Panc1 (cell line): ENCODE data around the gene ADAMTS14. TPM values are rescaled to one million over a fixed set of nuclear protein-coding genes. Genes with fewer than 3 reads are reported as not detected.

ENCODE experiments used
- ATAC-seq: fragments of 200-7000 bp; cut with Tn5 transposase; 2 replicates; pipeline ENCODE4 v1.9.1; 2020; ENCODE audit warnings: mild to moderate bottlenecking, moderate library complexity
- BruUV-seq: library from RNA; stranded (reverse); fragments of 400-500 nt; replicated peaks from 2 replicates; lab custom pipeline; 2021; lab: Mats Ljungman, UMichigan
- CTCF ChIA-PET: fragments of 300-600 bp; sonication (Branson Sonifier 250); formaldehyde crosslinking; loops from one replicate; lab custom pipeline; 2022; ENCODE audit warnings: antibody characterized with exemption; lab: Charles Lee
- POLR2A ChIA-PET: fragments of 300-600 bp; sonication (Branson Sonifier 250); formaldehyde crosslinking; loops from one replicate; lab custom pipeline; 2022; ENCODE audit warnings: antibody characterized with exemption; lab: Charles Lee
- DNase-seq: peaks from one replicate; pipeline ENCODE4 v3.0.0-alpha.2; 2010; ENCODE audit warnings: low read depth, low spot score
- H3K27ac ChIP-seq: 2 replicates; pipeline ENCODE4 v1.5.1; 2011; ENCODE audit warnings: mild to moderate bottlenecking, low read length, inconsistent platforms
- H3K27me3 ChIP-seq: fragments of 200-500 bp; sonication (Bioruptor generic); 2 replicates; pipeline ENCODE4 v1.6.0; 2014; ENCODE audit warnings: low read length, inconsistent platforms; ENCODE audit not compliant: control insufficient read depth, insufficient read depth
- H3K36me3 ChIP-seq: fragments of 200-500 bp; sonication (Bioruptor generic); 2 replicates; pipeline ENCODE4 v1.5.1; 2014; ENCODE audit warnings: inconsistent platforms, mild to moderate bottlenecking, low read length, moderate library complexity; ENCODE audit not compliant: control insufficient read depth, insufficient read depth
- H3K4me1 ChIP-seq: 2 replicates; pipeline ENCODE4 v1.5.1; 2011; ENCODE audit warnings: inconsistent platforms, mild to moderate bottlenecking, low read length, moderate library complexity; ENCODE audit not compliant: control insufficient read depth, insufficient read depth
- H3K4me3 ChIP-seq, 2 experiments: 2 replicates each; pipeline ENCODE4 v1.5.1; 2011 to 2012; ENCODE audit warnings: low read depth in 2 of 2, low read length in 2 of 2, mild to moderate bottlenecking in 2 of 2, inconsistent platforms in 1 of 2, moderate library complexity in 1 of 2
- H3K9me3 ChIP-seq: fragments of 200-500 bp; sonication (Bioruptor generic); 2 replicates; pipeline ENCODE4 v1.5.1; 2014; ENCODE audit warnings: low read depth, mild to moderate bottlenecking, inconsistent platforms, low read length, moderate library complexity; ENCODE audit not compliant: control insufficient read depth, insufficient read depth
- CTCF ChIP-seq: fragments of 450-650 bp; IDR thresholded peaks from 2 replicates; pipeline ENCODE4 v1.5.1; 2017; ENCODE audit warnings: mild to moderate bottlenecking
- POLR2AphosphoS5 ChIP-seq: IDR thresholded peaks from 2 replicates; pipeline ENCODE4 v1.6.1; 2012; ENCODE audit warnings: mild to moderate bottlenecking, low read depth, low read length, moderate library complexity
- REST ChIP-seq, 2 experiments: IDR thresholded peaks; 2 replicates each; pipeline ENCODE4 v1.6.1; 2011 to 2012; ENCODE audit warnings: low read depth in 2 of 2, control low read depth in 1 of 2, low read length in 1 of 2, mild to moderate bottlenecking in 1 of 2, moderate library complexity in 1 of 2; ENCODE audit not compliant: insufficient read depth in 1 of 2
- SIN3A ChIP-seq: IDR thresholded peaks from 2 replicates; pipeline ENCODE4 v1.6.1; 2012; ENCODE audit warnings: low read depth, mild to moderate bottlenecking, low read length, moderate library complexity, borderline replicate concordance; ENCODE audit not compliant: insufficient read depth
- TCF7L2 ChIP-seq: IDR thresholded peaks from 2 replicates; pipeline ENCODE4 v1.6.1; 2011; ENCODE audit warnings: mild to moderate bottlenecking, low read depth, low read length, inconsistent platforms
- in situ Hi-C: cut with HindIII; loops from 2 replicates; pipeline ENCODE4 v1.10.0; 2016; ENCODE audit warnings: low sequenced_read_pairs, low pct_unique_long_range_greater_than_20kb
- intact Hi-C: fragments of 100-400 bp; cut with micrococcal nuclease; formaldehyde crosslinking; loops from one replicate; pipeline ENCODE4 v1.10.0; 2022; ENCODE audit not compliant: unreplicated experiment
- total RNA-seq: library from RNA; stranded (reverse); gene quantifications from one replicate; pipeline ENCODE4 v1.2.1, GENCODE V29; 2021; ENCODE audit not compliant: unreplicated experiment

The ADAMTS14 gene
- total RNA-seq, 1 experiment from 2014 or later: 0.67 TPM

GRCh38 chr10:70733051-70733450 lies 60.7 kb downstream of the ADAMTS14 start:
- POLR2A ChIA-PET: no interaction called here
- DNase-seq (no peak), ATAC-seq (no peak)
- no TSS peak for BruUV-seq
- Histone ChIP-seq H3K4me1 (no peaks in the 10 kb centered on the region), H3K36me3 (no peaks in the 10 kb centered on the region), H3K4me3 (no peak overlapping the region), H3K9me3 (no peaks in the 10 kb centered on the region), H3K27me3 (no peaks in the 10 kb centered on the region), H3K27ac (no peak overlapping the region)
- in situ Hi-C loops (no loop called here), intact Hi-C loops (no loop called here)
- TF ChIP-seq POLR2AphosphoS5 (no peak), SIN3A (no peak), TCF7L2 (no peak), REST (IDR thresholded peaks at IDR 0.05; ENCODE audit: insufficient read depth in 1 of 2, low read depth in 2 of 2, low read length in 1 of 2) (no peak), CTCF (no peak)
- CTCF ChIA-PET: no interaction called here

- ChIA-PET CTCF (no interaction called here), POLR2A (no interaction called here)
- Histone ChIP-seq H3K27ac (no peak overlapping the region), H3K9me3 (no peaks in the 10 kb centered on the region), H3K4me1 (no peaks in the 10 kb centered on the region), H3K4me3 (no peak overlapping the region), H3K27me3 (peaks cover 8% of the 10 kb centered on the region; the same call in 1 of the 2 replicates), H3K36me3 (no peaks in the 10 kb centered on the region)
- BruUV-seq: no TSS peak
- DNase-seq (no peak), ATAC-seq (no peak)
- in situ Hi-C loops: no loop called here
- TF ChIP-seq CTCF: no peak
- TF ChIP-seq SIN3A: no peak
- TF ChIP-seq POLR2AphosphoS5: no peak
- no peak for TF ChIP-seq REST (IDR thresholded peaks at IDR 0.05; ENCODE audit: insufficient read depth in 1 of 2, low read depth in 2 of 2, low read length in 1 of 2)
- no peak for TF ChIP-seq TCF7L2
- intact Hi-C loops: no loop called here
These were observed 62.9 kb downstream of the ADAMTS14 start for GRCh38 chr10:70735161-70735560.
